GM23338 (cell line): Measurements from ENCODE around the gene KLHL12. TPM values are rescaled to one million over a fixed set of nuclear protein-coding genes. Genes with fewer than 3 reads are reported as not detected.

Source experiments
- ATAC-seq: fragments of 200-7000 bp; cut with Tn5 transposase; 3 replicates; pipeline ENCODE4 v1.9.1; 2020
- DNase-seq: peaks from one replicate; pipeline ENCODE4 v3.0.0-alpha.2; 2015; ENCODE audit warnings: low spot score
- H2AFZ ChIP-seq: fragments of 200-600 bp; sonication (generic); 2 replicates; pipeline ENCODE4 v1.8.0; 2016; ENCODE audit warnings: antibody characterized with exemption, mild to moderate bottlenecking, moderate library complexity
- H3F3A ChIP-seq: fragments of 200-600 bp; sonication (generic); replicated peaks from 2 replicates; pipeline ENCODE4 v1.8.0; 2017; ENCODE audit warnings: antibody characterized with exemption, mixed run types, low read depth
- H3K27ac ChIP-seq: fragments of 200-600 bp; sonication (generic); 2 replicates; pipeline ENCODE4 v1.6.1; 2016; ENCODE audit warnings: low read depth
- H3K27me3 ChIP-seq: fragments of 200-600 bp; sonication (generic); 2 replicates; pipeline ENCODE4 v1.8.0; 2016; ENCODE audit warnings: mild to moderate bottlenecking, mixed run types, moderate library complexity; ENCODE audit not compliant: insufficient read depth
- H3K36me3 ChIP-seq: fragments of 200-600 bp; sonication (generic); 2 replicates; pipeline ENCODE4 v1.8.0; 2016; ENCODE audit warnings: mild to moderate bottlenecking; ENCODE audit not compliant: insufficient read depth
- H3K4me1 ChIP-seq: fragments of 200-600 bp; sonication (generic); 2 replicates; pipeline ENCODE4 v1.8.0; 2016; ENCODE audit warnings: mild to moderate bottlenecking, moderate library complexity; ENCODE audit not compliant: insufficient read depth
- H3K4me2 ChIP-seq: fragments of 200-600 bp; sonication (generic); 2 replicates; pipeline ENCODE4 v1.7.1; 2017; ENCODE audit warnings: mixed run types
- H3K4me3 ChIP-seq: fragments of 200-600 bp; sonication (generic); 2 replicates; pipeline ENCODE4 v1.6.1; 2016; ENCODE audit warnings: mixed run types
- H3K79me2 ChIP-seq: fragments of 200-600 bp; sonication (generic); replicated peaks from 2 replicates; pipeline ENCODE4 v1.8.0; 2017; ENCODE audit warnings: mild to moderate bottlenecking; ENCODE audit not compliant: insufficient read depth
- H3K9me2 ChIP-seq: fragments of 200-600 bp; sonication (generic); 2 replicates; pipeline ENCODE4 v1.8.0; 2017; ENCODE audit not compliant: insufficient read depth
- H4K20me1 ChIP-seq: fragments of 200-600 bp; sonication (generic); replicated peaks from 2 replicates; pipeline ENCODE4 v1.8.0; 2017; ENCODE audit warnings: mild to moderate bottlenecking; ENCODE audit not compliant: insufficient read depth
- H3K27ac Mint-ChIP-seq: 2 replicates; pipeline ENCODE4 v1.8.0; 2020; ENCODE audit warnings: inconsistent platforms, mild to moderate bottlenecking, moderate library complexity, mixed read lengths
- H3K27me3 Mint-ChIP-seq: 3 replicates; pipeline ENCODE4 v1.8.0; 2022; ENCODE audit warnings: low read depth, mild to moderate bottlenecking, moderate library complexity, mixed read lengths, inconsistent platforms; ENCODE audit not compliant: insufficient read depth, poor library complexity
- H3K36me3 Mint-ChIP-seq: 3 replicates; pipeline ENCODE4 v1.8.0; 2021; ENCODE audit warnings: low read depth, mild to moderate bottlenecking, inconsistent platforms, moderate library complexity, mixed read lengths
- H3K4me1 Mint-ChIP-seq: 3 replicates; pipeline ENCODE4 v1.8.0; 2020; ENCODE audit warnings: mild to moderate bottlenecking, inconsistent platforms, mixed read lengths
- H3K4me3 Mint-ChIP-seq: 3 replicates; pipeline ENCODE4 v1.8.0; 2021; ENCODE audit warnings: moderate library complexity, mild to moderate bottlenecking, inconsistent platforms, mixed read lengths
- H3K9me3 Mint-ChIP-seq: 3 replicates; pipeline ENCODE4 v1.8.0; 2020; ENCODE audit warnings: moderate library complexity, mild to moderate bottlenecking, inconsistent platforms, mixed read lengths
- CREB1 ChIP-seq: fragments of 250-450 bp; sonication (Bioruptor Pico); IDR thresholded peaks from 2 replicates; pipeline ENCODE4 v1.5.0; 2020; ENCODE audit warnings: low read depth, mild to moderate bottlenecking, moderate library complexity
- EZH2 ChIP-seq: fragments of 200-600 bp; sonication (generic); IDR thresholded peaks from one replicate; pipeline ENCODE4 v1.8.0; 2017; ENCODE audit warnings: antibody characterized with exemption, mild to moderate bottlenecking, low read depth; ENCODE audit not compliant: unreplicated experiment
- EZH2phosphoT487 ChIP-seq: fragments of 200-600 bp; sonication (generic); IDR thresholded peaks from one replicate; pipeline ENCODE4 v1.8.1; 2018; ENCODE audit warnings: antibody characterized with exemption; ENCODE audit not compliant: unreplicated experiment
- JUNB ChIP-seq: IDR thresholded peaks from one replicate; pipeline ENCODE4 v1.6.1; 2016; ENCODE audit warnings: antibody characterized with exemption; ENCODE audit not compliant: unreplicated experiment
- NANOG ChIP-seq: IDR thresholded peaks from 2 replicates; pipeline ENCODE4 v1.6.1; 2016; ENCODE audit warnings: antibody characterized with exemption, borderline replicate concordance
- POLR2AphosphoS5 ChIP-seq: IDR thresholded peaks from 2 replicates; pipeline ENCODE4 v1.6.1; 2016; ENCODE audit warnings: antibody characterized with exemption, low read depth
- STAT1 ChIP-seq: IDR thresholded peaks from one replicate; pipeline ENCODE4 v1.6.1; 2016; ENCODE audit warnings: antibody characterized with exemption; ENCODE audit not compliant: unreplicated experiment
- ZNF114 ChIP-seq: fragments of 250-450 bp; sonication (Bioruptor Pico); IDR thresholded peaks from 2 replicates; pipeline ENCODE4 v1.5.0; 2020; ENCODE audit warnings: mild to moderate bottlenecking, moderate library complexity
- ZNF331 ChIP-seq: fragments of 250-450 bp; sonication (Bioruptor Pico); IDR thresholded peaks from 2 replicates; pipeline ENCODE4 v1.5.0; 2020; ENCODE audit warnings: low read depth, mild to moderate bottlenecking, moderate library complexity
- polyA plus RNA-seq: library from polyadenylated mRNA; unstranded; fragments of >200 nt; fragmentation: Nextera tagmentation; extraction: Ambion mirVana; gene quantifications from 2 replicates; pipeline ENCODE4 v1.2.1, GENCODE V29; 2016
- total RNA-seq: library from RNA; depleted of rRNA; stranded (reverse); fragments of >200 nt; shearing (Covaris generic); gene quantifications from 2 replicates; pipeline ENCODE4 v1.2.3, GENCODE V29; 2014
- TF ChIP-seq, protein P1 (sequence below): IDR thresholded peaks from one replicate; pipeline ENCODE4 v1.6.1; 2018; ENCODE audit warnings: antibody characterized with exemption; ENCODE audit not compliant: unreplicated experiment
- TF ChIP-seq, protein P2 (sequence below): IDR thresholded peaks from 2 replicates; pipeline ENCODE4 v1.6.1; 2016; ENCODE audit warnings: antibody characterized with exemption
- TF ChIP-seq, protein P3 (sequence below), 2 experiments: fragments of 200-600 bp in 1 of 2; sonication (generic) in 1 of 2; conservative IDR thresholded peaks; 2 replicates each; pipeline versions ENCODE4 v1.5.1 to v1.6.1; 2016 to 2017; ENCODE audit warnings: antibody characterized with exemption in 2 of 2, low read depth in 2 of 2, mild to moderate bottlenecking in 2 of 2, moderate library complexity in 1 of 2
- TF ChIP-seq, protein P4 (sequence below): fragments of 250-450 bp; sonication (Bioruptor Pico); IDR thresholded peaks from 2 replicates; pipeline ENCODE4 v1.5.0; 2020; ENCODE audit warnings: mild to moderate bottlenecking, moderate library complexity

Gene KLHL12
- total and polyA plus RNA-seq, 2 experiments from 2014 or later = 14.6 to 27.5 TPM

DNA sequence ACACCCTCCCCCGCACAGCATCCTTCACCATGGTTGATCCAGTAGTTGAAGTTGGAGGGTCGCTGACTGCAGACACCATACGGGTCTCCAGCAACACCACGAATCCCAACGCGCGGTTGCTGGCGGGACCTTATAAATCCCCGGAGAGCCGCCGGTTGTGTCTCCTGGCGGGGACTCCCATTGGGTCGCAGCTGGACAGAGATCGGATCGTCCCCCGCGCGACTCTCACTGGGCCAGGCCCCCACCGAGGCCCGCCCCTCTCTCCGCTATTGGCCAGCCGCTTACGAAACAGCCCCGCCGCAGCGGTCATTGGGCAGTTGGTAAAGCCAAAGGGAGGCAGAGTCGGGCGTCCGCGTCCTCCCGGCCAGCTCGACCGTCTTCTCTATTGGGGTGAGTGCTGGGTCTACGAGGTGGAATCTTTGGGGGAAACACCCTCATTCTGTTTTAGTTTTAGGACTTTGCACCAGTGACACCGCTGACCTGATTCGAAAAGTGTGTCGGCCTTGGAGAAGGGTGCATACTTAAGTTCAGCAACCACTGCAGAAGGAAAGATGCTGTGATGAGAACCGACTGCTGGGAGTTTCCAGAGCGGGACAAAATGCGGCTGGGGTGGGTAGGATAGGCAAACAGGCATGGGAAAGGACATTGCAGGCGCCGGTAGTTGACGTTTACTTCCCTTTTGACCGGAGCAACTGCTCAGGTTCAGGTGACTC, 65.5 kb downstream of the KLHL12 start:
- Histone ChIP-seq H3K36me3 (peaks cover 9% of the 10 kb centered on the region; the same call in 1 of the 2 replicates), H3F3A (peaks cover 10% of the 10 kb centered on the region), H3K4me3 (peak overlapping the region; percentile 78), H3K9me2 (no peaks in the 10 kb centered on the region), H3K27ac (peak overlapping the region; percentile 89), H3K79me2 (peaks cover 27% of the 10 kb centered on the region), H2AFZ (peak overlapping the region; percentile 87), H3K27me3 (no peaks in the 10 kb centered on the region), H4K20me1 (peaks cover 9% of the 10 kb centered on the region), H3K4me2 (peak overlapping the region; percentile 90), H3K4me1 (peaks cover 22% of the 10 kb centered on the region)
- H3K9me3 Mint-ChIP-seq = no peaks in the 10 kb centered on the region
- H3K4me1 Mint-ChIP-seq = peaks cover 19% of the 10 kb centered on the region
- H3K36me3 Mint-ChIP-seq = peaks cover 20% of the 10 kb centered on the region
- H3K27ac Mint-ChIP-seq = peak overlapping the region; percentile 98
- peaks cover 16% of the 10 kb centered on the region for H3K27me3 Mint-ChIP-seq
- peak; percentile 89 for ATAC-seq
- peak overlapping the region; percentile 96 for H3K4me3 Mint-ChIP-seq
- DNase-seq = peak; percentile 98
- TF ChIP-seq ZNF331 (CRISPR knock-in tag) = no peak; the same call in 1 of the 2 replicates
- TF ChIP-seq POLR2AphosphoS5 = peak; percentile 86
- no peak for TF ChIP-seq EZH2
- TF ChIP-seq, protein P1, sequence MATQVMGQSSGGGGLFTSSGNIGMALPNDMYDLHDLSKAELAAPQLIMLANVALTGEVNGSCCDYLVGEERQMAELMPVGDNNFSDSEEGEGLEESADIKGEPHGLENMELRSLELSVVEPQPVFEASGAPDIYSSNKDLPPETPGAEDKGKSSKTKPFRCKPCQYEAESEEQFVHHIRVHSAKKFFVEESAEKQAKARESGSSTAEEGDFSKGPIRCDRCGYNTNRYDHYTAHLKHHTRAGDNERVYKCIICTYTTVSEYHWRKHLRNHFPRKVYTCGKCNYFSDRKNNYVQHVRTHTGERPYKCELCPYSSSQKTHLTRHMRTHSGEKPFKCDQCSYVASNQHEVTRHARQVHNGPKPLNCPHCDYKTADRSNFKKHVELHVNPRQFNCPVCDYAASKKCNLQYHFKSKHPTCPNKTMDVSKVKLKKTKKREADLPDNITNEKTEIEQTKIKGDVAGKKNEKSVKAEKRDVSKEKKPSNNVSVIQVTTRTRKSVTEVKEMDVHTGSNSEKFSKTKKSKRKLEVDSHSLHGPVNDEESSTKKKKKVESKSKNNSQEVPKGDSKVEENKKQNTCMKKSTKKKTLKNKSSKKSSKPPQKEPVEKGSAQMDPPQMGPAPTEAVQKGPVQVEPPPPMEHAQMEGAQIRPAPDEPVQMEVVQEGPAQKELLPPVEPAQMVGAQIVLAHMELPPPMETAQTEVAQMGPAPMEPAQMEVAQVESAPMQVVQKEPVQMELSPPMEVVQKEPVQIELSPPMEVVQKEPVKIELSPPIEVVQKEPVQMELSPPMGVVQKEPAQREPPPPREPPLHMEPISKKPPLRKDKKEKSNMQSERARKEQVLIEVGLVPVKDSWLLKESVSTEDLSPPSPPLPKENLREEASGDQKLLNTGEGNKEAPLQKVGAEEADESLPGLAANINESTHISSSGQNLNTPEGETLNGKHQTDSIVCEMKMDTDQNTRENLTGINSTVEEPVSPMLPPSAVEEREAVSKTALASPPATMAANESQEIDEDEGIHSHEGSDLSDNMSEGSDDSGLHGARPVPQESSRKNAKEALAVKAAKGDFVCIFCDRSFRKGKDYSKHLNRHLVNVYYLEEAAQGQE = no peak
- peak; percentile 40 for TF ChIP-seq CREB1 (CRISPR knock-in tag)
- no peak for TF ChIP-seq EZH2phosphoT487
- TF ChIP-seq, protein P2, sequence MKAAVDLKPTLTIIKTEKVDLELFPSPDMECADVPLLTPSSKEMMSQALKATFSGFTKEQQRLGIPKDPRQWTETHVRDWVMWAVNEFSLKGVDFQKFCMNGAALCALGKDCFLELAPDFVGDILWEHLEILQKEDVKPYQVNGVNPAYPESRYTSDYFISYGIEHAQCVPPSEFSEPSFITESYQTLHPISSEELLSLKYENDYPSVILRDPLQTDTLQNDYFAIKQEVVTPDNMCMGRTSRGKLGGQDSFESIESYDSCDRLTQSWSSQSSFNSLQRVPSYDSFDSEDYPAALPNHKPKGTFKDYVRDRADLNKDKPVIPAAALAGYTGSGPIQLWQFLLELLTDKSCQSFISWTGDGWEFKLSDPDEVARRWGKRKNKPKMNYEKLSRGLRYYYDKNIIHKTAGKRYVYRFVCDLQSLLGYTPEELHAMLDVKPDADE = peak; percentile 35; the same call in 1 of the 2 replicates
- no peak for TF ChIP-seq NANOG
- TF ChIP-seq STAT1 = no peak
- TF ChIP-seq, protein P3, sequence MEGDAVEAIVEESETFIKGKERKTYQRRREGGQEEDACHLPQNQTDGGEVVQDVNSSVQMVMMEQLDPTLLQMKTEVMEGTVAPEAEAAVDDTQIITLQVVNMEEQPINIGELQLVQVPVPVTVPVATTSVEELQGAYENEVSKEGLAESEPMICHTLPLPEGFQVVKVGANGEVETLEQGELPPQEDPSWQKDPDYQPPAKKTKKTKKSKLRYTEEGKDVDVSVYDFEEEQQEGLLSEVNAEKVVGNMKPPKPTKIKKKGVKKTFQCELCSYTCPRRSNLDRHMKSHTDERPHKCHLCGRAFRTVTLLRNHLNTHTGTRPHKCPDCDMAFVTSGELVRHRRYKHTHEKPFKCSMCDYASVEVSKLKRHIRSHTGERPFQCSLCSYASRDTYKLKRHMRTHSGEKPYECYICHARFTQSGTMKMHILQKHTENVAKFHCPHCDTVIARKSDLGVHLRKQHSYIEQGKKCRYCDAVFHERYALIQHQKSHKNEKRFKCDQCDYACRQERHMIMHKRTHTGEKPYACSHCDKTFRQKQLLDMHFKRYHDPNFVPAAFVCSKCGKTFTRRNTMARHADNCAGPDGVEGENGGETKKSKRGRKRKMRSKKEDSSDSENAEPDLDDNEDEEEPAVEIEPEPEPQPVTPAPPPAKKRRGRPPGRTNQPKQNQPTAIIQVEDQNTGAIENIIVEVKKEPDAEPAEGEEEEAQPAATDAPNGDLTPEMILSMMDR (conservative IDR thresholded peaks at IDR 0.05; ENCODE audit: low read depth in 2 of 2) = no peak
- no peak for TF ChIP-seq JUNB
- TF ChIP-seq ZNF114 (CRISPR knock-in tag) = no peak
- TF ChIP-seq, protein P4, sequence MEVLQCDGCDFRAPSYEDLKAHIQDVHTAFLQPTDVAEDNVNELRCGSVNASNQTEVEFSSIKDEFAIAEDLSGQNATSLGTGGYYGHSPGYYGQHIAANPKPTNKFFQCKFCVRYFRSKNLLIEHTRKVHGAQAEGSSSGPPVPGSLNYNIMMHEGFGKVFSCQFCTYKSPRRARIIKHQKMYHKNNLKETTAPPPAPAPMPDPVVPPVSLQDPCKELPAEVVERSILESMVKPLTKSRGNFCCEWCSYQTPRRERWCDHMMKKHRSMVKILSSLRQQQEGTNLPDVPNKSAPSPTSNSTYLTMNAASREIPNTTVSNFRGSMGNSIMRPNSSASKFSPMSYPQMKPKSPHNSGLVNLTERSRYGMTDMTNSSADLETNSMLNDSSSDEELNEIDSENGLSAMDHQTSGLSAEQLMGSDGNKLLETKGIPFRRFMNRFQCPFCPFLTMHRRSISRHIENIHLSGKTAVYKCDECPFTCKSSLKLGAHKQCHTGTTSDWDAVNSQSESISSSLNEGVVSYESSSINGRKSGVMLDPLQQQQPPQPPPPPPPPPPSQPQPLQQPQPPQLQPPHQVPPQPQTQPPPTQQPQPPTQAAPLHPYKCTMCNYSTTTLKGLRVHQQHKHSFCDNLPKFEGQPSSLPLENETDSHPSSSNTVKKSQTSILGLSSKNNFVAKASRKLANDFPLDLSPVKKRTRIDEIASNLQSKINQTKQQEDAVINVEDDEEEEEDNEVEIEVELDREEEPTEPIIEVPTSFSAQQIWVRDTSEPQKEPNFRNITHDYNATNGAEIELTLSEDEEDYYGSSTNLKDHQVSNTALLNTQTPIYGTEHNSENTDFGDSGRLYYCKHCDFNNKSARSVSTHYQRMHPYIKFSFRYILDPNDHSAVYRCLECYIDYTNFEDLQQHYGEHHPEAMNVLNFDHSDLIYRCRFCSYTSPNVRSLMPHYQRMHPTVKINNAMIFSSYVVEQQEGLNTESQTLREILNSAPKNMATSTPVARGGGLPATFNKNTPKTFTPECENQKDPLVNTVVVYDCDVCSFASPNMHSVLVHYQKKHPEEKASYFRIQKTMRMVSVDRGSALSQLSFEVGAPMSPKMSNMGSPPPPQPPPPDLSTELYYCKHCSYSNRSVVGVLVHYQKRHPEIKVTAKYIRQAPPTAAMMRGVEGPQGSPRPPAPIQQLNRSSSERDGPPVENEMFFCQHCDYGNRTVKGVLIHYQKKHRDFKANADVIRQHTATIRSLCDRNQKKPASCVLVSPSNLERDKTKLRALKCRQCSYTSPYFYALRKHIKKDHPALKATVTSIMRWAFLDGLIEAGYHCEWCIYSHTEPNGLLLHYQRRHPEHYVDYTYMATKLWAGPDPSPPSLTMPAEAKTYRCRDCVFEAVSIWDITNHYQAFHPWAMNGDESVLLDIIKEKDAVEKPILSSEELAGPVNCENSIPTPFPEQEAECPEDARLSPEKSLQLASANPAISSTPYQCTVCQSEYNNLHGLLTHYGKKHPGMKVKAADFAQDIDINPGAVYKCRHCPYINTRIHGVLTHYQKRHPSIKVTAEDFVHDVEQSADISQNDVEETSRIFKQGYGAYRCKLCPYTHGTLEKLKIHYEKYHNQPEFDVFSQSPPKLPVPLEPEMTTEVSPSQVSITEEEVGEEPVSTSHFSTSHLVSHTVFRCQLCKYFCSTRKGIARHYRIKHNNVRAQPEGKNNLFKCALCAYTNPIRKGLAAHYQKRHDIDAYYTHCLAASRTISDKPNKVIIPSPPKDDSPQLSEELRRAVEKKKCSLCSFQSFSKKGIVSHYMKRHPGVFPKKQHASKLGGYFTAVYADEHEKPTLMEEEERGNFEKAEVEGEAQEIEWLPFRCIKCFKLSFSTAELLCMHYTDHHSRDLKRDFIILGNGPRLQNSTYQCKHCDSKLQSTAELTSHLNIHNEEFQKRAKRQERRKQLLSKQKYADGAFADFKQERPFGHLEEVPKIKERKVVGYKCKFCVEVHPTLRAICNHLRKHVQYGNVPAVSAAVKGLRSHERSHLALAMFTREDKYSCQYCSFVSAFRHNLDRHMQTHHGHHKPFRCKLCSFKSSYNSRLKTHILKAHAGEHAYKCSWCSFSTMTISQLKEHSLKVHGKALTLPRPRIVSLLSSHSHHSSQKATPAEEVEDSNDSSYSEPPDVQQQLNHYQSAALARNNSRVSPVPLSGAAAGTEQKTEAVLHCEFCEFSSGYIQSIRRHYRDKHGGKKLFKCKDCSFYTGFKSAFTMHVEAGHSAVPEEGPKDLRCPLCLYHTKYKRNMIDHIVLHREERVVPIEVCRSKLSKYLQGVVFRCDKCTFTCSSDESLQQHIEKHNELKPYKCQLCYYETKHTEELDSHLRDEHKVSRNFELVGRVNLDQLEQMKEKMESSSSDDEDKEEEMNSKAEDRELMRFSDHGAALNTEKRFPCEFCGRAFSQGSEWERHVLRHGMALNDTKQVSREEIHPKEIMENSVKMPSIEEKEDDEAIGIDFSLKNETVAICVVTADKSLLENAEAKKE (CRISPR knock-in tag) = no peak
